Fibroblast of lung (primary cell): Measurements from ENCODE around the gene DNMT3B. TPM values are rescaled to one million over a fixed set of nuclear protein-coding genes. Genes with fewer than 3 reads are reported as not detected.

ENCODE experiments used
- DNase-seq, 2 donors: peaks; one replicate each; pipeline versions ENCODE4 v3.0.0 to v3.0.0-alpha.2; 2010; ENCODE audit warnings: low read depth in 2 of 2
- H2AFZ ChIP-seq: 2 replicates; pipeline ENCODE4 v1.5.1; 2012; ENCODE audit warnings: low read length, control low read depth, inconsistent platforms
- H3K27ac ChIP-seq: 2 replicates; pipeline ENCODE4 v1.5.1; 2011; ENCODE audit warnings: low read length, control low read depth; ENCODE audit not compliant: insufficient read depth
- H3K27me3 ChIP-seq: 2 replicates; pipeline ENCODE4 v1.5.1; 2011; ENCODE audit warnings: mild to moderate bottlenecking, low read length; ENCODE audit not compliant: control insufficient read depth, insufficient read depth
- H3K36me3 ChIP-seq: 2 replicates; pipeline ENCODE4 v1.5.1; 2011; ENCODE audit warnings: low read length; ENCODE audit not compliant: control insufficient read depth, insufficient read depth
- H3K4me1 ChIP-seq: 2 replicates; pipeline ENCODE4 v1.5.1; 2011; ENCODE audit warnings: low read length; ENCODE audit not compliant: control insufficient read depth, insufficient read depth; ENCODE audit errors: extremely low read depth
- H3K4me2 ChIP-seq: 2 replicates; pipeline ENCODE4 v1.5.1; 2011; ENCODE audit warnings: low read length, control low read depth; ENCODE audit not compliant: insufficient read depth; ENCODE audit errors: extremely low read depth
- H3K4me3 ChIP-seq, 4 experiments: fragments of 200-600 bp in 1 of 4; sonication (generic) in 1 of 4; replicated peaks in 1 of 4; 2 replicates each; pipeline ENCODE4 v1.5.1; 2011 to 2016; ENCODE audit warnings: low read length in 4 of 4, low read depth in 3 of 4, mild to moderate bottlenecking in 3 of 4, control low read depth in 2 of 4, inconsistent platforms in 1 of 4, mixed read lengths in 1 of 4; ENCODE audit not compliant: insufficient read depth in 1 of 4; ENCODE audit errors: control extremely low read depth in 1 of 4
- H3K79me2 ChIP-seq: 2 replicates; pipeline ENCODE4 v1.5.1; 2012; ENCODE audit warnings: mild to moderate bottlenecking, low read length, inconsistent platforms; ENCODE audit not compliant: control insufficient read depth, insufficient read depth
- H3K9ac ChIP-seq: 2 replicates; pipeline ENCODE4 v1.5.1; 2011; ENCODE audit warnings: mild to moderate bottlenecking, low read length, control low read depth; ENCODE audit not compliant: insufficient read depth
- H3K9me3 ChIP-seq: 2 replicates; pipeline ENCODE4 v1.5.1; 2012; ENCODE audit warnings: low read depth, low read length; ENCODE audit not compliant: control insufficient read depth, insufficient read depth
- H4K20me1 ChIP-seq: 2 replicates; pipeline ENCODE4 v1.5.1; 2011; ENCODE audit warnings: low read length; ENCODE audit not compliant: control insufficient read depth, insufficient read depth; ENCODE audit errors: extremely low read depth
- EZH2 ChIP-seq: IDR thresholded peaks from 2 replicates; pipeline ENCODE4 v1.5.1; 2012; ENCODE audit warnings: low read length, control low read depth, mild to moderate bottlenecking; ENCODE audit errors: missing control alignments
- polyA plus RNA-seq, 2 donors: library from polyadenylated mRNA; depleted of rRNA in 1 of 2; stranded (reverse) in 1 of 2; unstranded in 1 of 2; fragments of >200 nt; gene quantifications; 2 replicates each; pipeline ENCODE4 v1.2.1, GENCODE V29; 2011 to 2012; ENCODE audit warnings: missing spikeins in 1 of 2
- total RNA-seq: library from RNA; depleted of rRNA; stranded (reverse); fragments of >200 nt; gene quantifications from 2 replicates; pipeline ENCODE4 v1.2.1, GENCODE V29; 2014
- TF ChIP-seq, protein P1 (sequence below), 2 donors: IDR thresholded peaks in 1 of 2; conservative IDR thresholded peaks in 1 of 2; 1 replicate in 1 of 2; 2 replicates in 1 of 2; pipeline ENCODE4 v1.5.1; 2011 to 2012; ENCODE audit warnings: low read length in 2 of 2, control low read depth in 1 of 2, inconsistent platforms in 1 of 2, low read depth in 1 of 2, mild to moderate bottlenecking in 1 of 2

DNMT3B gene
- total and polyA plus RNA-seq, 2 donors (not counting 1 experiment from before 2014, with no cell fraction given), result 1.1 to 3.1 TPM

DNA sequence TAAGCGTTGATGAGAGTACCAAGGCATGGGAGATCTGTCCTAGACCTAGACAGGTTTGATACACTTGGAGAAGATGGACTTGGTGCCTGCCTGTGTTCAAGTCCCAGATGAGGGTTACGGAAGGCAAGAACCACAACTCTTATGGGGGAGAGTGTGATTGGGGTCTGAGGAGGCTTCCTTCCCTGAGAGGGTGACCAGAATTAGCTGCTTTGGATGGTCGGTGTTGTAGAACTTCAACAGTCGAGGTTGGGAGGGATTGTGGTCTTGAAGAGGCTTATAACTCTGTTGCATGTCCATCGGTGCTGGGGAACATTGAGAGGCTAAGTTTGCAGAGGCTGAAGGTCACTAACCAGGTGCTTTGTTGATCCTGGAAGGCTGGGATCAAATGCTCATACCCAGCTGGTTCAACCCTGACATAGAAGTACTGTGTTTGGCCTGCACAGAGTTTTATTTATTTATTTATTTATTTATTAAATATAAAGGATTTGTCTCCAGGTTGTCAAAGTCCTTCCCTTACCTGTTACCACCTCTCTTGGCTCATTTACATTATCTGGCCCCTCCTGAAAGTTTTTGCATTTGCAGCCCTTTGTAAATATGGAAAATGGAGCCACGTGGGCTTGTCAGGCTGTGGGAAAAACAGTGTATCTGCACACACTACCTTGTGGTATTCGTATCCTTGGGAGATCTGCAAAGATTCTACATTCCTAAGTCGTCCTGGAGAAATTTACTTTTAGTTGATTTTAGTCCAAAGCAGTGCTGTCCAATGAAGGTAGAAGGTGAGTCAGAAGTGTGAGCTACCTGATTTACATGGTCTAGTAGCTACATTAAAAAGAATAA, 80.7 kb downstream of the DNMT3B start:
- Histone ChIP-seq H3K27ac (no peak overlapping the region), H3K79me2 (peaks cover 40% of the 10 kb centered on the region), H3K9me3 (no peaks in the 10 kb centered on the region), H3K27me3 (no peaks in the 10 kb centered on the region), H4K20me1 (peaks cover 2% of the 10 kb centered on the region), H3K4me2 (no peak overlapping the region), H3K4me3 (no peak overlapping the region), H3K4me1 (no peaks in the 10 kb centered on the region), H3K9ac (no peak overlapping the region), H3K36me3 (peaks cover 16% of the 10 kb centered on the region), H2AFZ (no peak overlapping the region)
- no peak for TF ChIP-seq EZH2
- TF ChIP-seq, protein P1, sequence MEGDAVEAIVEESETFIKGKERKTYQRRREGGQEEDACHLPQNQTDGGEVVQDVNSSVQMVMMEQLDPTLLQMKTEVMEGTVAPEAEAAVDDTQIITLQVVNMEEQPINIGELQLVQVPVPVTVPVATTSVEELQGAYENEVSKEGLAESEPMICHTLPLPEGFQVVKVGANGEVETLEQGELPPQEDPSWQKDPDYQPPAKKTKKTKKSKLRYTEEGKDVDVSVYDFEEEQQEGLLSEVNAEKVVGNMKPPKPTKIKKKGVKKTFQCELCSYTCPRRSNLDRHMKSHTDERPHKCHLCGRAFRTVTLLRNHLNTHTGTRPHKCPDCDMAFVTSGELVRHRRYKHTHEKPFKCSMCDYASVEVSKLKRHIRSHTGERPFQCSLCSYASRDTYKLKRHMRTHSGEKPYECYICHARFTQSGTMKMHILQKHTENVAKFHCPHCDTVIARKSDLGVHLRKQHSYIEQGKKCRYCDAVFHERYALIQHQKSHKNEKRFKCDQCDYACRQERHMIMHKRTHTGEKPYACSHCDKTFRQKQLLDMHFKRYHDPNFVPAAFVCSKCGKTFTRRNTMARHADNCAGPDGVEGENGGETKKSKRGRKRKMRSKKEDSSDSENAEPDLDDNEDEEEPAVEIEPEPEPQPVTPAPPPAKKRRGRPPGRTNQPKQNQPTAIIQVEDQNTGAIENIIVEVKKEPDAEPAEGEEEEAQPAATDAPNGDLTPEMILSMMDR (conservative IDR thresholded peaks at IDR 0.05 in 1 of 2, IDR thresholded peaks at IDR 0.05 in 1 of 2; ENCODE audit: low read depth in 1 of 2, low read length in 2 of 2), result no peak
- no peak for DNase-seq

DNA sequence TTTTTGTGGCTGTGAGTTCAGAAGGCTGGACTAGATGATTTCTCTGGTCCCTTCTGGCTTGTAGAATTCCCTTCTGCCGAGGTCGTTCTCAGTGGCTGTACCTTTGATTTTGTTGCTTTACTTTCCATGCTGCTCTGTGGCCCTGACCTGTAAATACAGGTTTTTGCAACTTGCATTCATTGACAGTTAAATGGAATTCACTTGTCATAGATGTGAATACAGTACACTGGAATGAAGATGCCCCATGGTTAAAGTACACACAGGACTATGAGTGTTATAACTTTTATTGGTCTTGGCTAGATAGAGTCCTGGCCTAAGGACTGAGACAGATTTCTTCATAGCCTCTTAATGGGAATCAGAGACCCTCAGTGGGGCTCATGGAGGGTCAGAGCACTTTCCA, 83.6 kb downstream of the DNMT3B start:
- H3K9me3 ChIP-seq, result no peaks in the 10 kb centered on the region
- no peak for DNase-seq
- H2AFZ ChIP-seq, result no peak overlapping the region
- H3K4me2 ChIP-seq, result no peak overlapping the region
- no peaks in the 10 kb centered on the region for H3K4me1 ChIP-seq
- H3K27ac ChIP-seq, result no peak overlapping the region
- H3K27me3 ChIP-seq, result no peaks in the 10 kb centered on the region
- peaks cover 7% of the 10 kb centered on the region for H3K36me3 ChIP-seq
- TF ChIP-seq EZH2, result no peak
- TF ChIP-seq, protein P1 (conservative IDR thresholded peaks at IDR 0.05 in 1 of 2, IDR thresholded peaks at IDR 0.05 in 1 of 2; ENCODE audit: low read depth in 1 of 2, low read length in 2 of 2), result no peak
- H3K79me2 ChIP-seq, result peaks cover 33% of the 10 kb centered on the region
- H3K9ac ChIP-seq, result no peak overlapping the region
- H4K20me1 ChIP-seq, result no peaks in the 10 kb centered on the region
- H3K4me3 ChIP-seq, result no peak overlapping the region

DNA sequence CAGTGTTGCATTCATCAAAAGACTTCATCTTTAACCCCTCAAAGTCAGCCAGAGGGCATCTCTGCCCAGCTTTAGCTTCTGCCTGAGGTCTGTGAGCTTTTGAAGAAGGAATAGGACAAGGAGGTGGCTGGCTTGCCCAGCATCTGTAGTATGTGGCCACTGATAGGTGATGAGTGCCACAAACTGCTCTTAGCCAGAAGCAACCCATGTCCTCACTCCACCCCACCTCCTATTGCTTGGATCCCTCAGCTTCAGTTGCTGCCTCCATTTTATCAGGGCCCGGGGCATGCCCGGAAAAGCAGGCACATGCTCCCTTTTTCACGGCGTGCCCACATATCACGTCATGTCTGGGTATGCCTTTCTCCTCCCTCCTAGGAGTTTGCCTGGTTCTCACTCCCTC, 84.7 kb downstream of the DNMT3B start:
- Histone ChIP-seq H3K9me3 (no peaks in the 10 kb centered on the region), H3K36me3 (peaks cover 7% of the 10 kb centered on the region), H3K4me2 (no peak overlapping the region), H4K20me1 (no peaks in the 10 kb centered on the region), H3K4me1 (no peaks in the 10 kb centered on the region), H3K4me3 (no peak overlapping the region), H3K79me2 (peaks cover 27% of the 10 kb centered on the region), H3K27me3 (no peaks in the 10 kb centered on the region), H2AFZ (no peak overlapping the region), H3K27ac (no peak overlapping the region), H3K9ac (no peak overlapping the region)
- no peak for DNase-seq
- TF ChIP-seq EZH2, result no peak
- TF ChIP-seq, protein P1 (conservative IDR thresholded peaks at IDR 0.05 in 1 of 2, IDR thresholded peaks at IDR 0.05 in 1 of 2; ENCODE audit: low read depth in 1 of 2, low read length in 2 of 2), result no peak
